Stimulated activated CD8-positive, alpha-beta memory T cell treated with anti-CD3 and anti-CD28 coated beads, Interleukin-12 subunit alpha, Interleukin-12 subunit beta, amount 100 ng/mL, for 24 hours (primary cell): Measurements from ENCODE around the gene KPTN.
"Not testable (repeated sequence)": the region's sequence is repeated elsewhere in the genome, so short reads cannot be mapped to it uniquely, and the experiment has no call there.

Experiments used
- DNase-seq: peaks from one replicate; pipeline ENCODE4 v3.0.0-alpha.2; 2020; ENCODE audit errors: extremely low read depth

The KPTN gene

DNA sequence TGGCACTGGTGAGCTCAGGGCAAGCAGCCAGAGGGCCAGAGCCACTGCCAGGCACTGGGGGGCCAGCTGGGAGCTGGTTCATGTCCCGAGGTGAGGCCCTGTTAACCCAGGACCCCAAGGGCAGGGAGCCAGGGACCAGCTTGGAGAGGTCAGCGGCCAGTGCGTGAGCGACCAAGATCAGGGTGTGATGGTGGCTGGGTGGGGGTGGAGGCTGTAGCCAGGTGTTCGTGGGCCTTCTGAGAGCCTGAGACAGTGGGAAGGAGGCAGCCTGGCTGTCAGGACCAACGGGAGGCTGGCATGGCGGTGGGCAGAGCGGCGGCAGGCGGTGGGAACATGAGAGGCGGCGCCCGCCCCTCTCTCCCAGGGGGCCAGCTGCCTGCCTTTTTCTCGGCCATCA lies 8.1 kb upstream of the KPTN start:
- no peak for DNase-seq

DNA sequence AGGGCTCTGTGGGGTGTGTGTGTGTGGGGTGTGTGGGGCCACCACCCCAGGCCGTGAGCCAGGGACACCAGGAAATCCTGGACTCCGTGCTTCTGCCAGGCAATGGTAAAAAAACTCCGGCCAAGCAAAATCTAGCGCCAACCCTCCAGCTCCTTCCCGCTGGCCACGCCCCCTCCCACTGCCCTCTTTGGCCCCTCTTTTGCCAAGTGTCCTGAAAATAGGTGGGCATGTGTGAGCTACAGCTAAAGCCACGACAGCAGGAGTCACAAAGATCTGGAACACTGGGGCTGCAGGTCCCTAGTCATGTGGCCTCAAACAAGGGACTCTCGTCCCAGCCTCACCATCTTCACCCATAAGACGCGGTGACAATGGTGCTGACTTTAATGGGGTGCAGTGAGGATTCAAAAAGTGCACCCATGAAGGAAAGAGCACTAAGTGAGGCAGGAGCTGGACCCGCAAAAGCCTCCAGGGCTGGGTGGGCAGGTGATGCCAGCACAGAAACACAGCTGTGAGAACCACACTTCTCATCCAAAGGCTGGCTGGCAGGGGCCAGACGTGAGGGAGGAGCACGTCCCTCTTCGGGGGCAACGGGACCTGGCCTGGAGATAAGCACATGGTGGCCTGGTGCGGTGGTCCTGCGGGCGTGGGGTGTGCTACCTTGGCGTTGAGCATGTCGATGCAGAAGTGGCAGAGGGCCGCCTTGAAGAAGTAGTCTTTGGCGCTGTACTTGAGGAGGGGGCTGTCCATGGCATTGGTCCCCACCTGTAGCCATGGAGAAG lies 7.5 kb upstream of the KPTN start:
- DNase-seq: no peak

DNA sequence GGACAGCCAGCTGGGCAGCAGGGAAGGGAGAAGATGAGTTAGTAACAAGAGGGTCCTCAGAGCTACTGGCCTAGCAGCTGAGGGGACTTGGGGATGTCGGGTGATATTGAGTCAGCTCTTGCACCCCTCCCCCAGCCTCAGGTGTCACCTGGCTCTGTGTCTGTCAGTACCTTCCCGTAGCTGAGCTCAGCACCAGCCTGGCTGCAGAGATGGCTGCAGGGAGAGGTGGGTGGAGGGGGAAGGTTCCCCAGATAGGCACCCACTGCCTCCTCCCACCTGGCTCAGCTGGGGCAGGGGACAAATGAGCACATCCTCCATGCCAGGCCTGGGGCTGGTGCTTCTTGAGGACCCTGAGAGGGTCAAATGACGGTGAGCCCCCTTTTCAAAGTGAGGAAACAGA lies 6.8 kb upstream of the KPTN start:
- DNase-seq: no peak

GRCh38 chr19:47490031-47490430 lies 6.0 kb upstream of the KPTN start:
- no peak for DNase-seq

DNA sequence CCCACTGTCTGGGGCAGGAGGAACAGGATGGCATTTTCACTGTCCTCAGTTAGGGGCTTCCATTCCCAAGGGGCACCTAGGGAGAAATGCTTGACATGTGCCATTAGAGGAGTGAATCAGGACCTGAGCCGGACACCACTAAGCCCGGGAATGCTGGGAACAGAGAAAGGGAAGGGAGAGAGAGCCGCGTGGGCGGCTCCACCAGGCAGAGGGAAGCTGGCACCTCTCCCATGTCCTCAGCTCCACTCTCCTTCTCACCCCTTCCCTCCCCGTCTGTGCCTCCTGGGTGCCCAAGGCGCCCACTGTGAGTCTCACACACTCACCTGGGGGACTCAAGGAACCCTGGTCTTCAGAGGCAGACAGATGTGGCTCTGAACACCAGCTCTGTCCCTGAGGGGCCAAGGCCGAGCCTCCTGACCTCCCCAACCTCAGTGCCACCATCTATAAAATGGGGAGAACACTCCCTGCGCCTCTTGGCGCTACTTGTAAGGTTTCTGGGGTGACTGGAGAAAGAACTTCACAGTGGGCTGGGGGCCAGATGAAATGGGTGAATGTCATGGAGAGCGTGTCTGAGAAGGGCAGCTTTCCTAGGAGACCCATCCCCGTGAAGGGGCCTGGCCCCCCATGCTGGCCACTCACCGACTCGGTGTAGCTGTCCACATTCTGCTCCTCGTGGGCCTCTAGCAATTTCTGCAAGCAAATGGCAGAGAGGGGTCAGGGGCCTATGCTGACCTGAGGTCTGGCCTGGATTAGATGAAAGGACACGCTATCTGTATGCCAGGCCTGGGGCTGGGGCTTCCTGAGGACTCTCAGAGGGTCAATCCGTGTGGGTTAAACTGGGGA lies 5.3 kb upstream of the KPTN start:
- no peak for DNase-seq

DNA sequence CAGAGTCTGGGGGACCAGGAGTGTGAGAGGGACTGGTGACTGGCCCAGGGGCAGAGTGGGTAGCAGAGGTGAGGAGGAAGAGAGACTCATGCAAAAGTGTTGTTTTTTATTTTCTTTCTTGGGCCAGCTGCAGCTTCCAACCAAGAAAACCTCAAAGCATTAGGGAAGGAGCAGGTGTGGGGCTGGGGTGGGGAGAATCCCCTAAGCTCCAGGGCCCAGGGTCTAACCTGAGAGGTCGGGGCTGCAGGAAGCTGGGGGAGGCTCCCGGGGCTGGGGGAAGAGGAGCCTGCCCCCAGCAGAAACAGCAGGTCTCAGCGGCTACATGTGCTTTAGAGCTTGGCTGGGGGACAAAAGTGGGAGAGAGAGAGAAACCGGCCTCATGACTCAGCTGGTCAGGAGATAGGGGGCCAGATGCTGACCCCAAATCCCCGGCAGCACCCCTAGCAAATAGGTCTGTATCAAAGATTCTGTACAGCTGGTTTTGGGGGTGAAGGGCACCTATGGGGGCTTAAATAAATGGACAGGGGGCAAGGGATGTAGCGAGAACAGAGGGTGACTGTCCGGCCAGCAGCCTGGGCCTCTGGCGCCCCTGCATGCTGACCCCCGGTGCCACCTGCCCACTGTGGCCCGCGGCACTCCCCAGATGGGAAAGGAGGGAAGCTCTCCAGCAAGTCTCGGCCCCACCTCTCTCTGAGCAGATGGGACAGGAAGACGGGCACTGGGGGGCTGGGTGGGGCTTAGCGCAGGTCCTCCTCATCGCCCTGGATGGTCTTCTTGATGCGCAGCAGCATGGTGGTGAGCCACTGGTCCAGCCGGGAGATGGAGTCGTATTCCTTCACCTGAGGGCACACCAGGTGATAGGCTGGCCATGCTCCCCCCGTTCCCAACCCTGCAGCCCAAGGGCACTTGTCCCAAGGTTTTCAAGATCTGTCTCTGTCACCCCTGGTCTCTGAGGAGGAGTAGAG lies 3.8 kb upstream of the KPTN start:
- no peak for DNase-seq

DNA sequence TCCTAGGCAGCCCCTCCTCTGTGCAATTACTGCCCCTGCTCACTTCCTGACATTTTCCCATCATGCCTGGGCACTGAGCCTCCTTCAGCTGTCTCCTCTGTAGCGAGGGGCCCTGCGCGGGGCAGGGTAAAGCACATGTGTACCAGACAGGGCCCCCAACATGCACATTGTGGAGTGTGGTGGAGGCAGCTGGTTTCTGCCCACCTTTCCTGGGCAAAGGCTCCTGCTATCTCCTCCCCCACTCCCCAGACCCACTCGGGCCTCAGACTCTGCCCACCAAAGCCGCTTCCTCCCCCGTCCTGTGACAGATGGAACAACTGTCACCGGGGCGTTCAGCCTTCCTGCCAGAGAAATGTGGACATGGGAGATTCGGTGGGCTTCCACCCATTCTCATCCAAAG lies 2.9 kb upstream of the KPTN start:
- no peak for DNase-seq

DNA sequence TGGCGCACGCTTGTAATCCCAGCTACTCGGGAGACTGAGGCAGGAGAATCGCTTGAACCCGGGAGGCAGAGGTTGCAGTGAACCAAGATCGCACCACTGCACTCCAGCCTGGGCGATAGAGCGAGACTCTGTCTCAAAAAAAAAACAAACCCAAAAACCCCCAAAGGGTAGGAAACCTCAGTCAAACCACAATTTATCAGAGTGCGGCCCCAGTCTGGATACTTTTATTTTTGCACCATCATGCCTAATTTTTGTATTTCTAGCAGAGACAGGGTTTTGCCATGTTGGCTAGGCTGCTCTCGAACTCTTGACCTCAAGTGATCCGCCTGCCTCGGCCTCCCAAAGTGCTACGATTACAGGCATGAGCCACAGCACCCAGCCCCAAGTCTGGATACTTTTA lies 2.2 kb upstream of the KPTN start:
- DNase-seq: not testable (repeated sequence)

- no peak for DNase-seq
These were observed 1.2 kb upstream of the KPTN start for GRCh38 chr19:47485210-47485609.

DNA sequence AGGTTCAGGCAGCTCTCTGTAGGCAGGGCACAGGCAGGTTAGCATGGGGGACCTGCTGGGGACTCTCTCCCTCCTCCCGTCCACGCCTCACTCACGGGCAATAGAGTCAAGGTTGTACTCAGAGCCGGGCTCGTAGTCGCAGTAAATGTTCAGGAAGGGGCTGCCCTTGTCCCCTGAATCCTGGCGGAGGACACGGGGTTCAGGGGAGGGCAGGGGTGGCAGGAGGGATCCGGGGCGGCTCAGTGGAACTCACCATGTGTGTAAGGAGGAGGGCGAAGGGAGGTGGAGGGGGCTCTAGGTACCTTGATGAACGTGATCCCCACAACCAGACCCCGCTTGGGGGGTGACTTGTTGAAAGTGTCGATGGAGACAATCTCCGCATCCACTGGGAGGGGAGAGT lies 819 bp downstream of the KPTN start:
- no peak for DNase-seq

- DNase-seq: no peak
These were observed 2.5 kb downstream of the KPTN start for GRCh38 chr19:47481460-47482052.

GRCh38 chr19:47480658-47481057 lies 3.4 kb downstream of the KPTN start:
- no peak for DNase-seq

GRCh38 chr19:47479701-47480503 lies 4.1 kb downstream of the KPTN start:
- DNase-seq: no peak

- DNase-seq: no peak
These were observed 7.5 kb downstream of the KPTN start for GRCh38 chr19:47476438-47476972.

DNA sequence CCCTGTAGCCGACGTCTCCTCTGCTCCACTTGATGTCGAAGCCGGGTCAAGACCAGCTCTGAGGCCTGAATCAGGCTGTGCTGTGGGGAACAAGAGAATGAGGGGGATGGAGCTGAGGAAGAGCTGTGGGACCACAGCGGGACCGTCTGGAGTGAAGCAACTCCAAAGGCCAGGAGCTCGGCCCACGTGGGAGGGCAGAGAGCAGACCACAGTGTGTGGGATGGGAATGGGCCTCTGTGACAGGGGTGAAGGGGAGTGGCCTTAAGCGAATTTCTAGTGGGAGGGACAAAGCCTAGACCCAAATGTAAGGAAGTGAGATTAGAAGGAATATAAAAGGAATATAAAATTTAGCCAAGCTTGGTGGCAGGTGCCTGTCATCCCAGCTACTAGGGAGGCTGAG lies 8.6 kb downstream of the KPTN start:
- no peak for DNase-seq

DNA sequence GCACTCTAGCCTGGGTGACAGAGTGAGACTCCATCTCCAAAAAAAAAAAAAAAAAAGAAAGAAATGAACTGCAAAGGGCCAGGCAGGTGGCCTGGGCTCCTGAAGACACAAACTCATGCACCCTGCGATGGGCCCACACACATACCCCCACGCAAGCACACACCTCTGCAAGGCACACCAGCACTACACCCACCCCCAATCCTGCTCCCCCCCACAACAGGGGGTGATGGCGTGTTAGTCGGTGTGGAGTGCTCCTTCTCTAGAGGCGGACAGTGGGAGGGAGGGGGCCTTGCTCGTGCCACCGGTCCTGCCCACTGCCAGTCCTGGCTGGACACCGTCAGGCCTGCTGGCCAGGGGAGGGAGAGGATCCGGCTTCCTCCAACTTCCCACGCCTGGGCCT lies 10.7 kb downstream of the KPTN start:
- no peak for DNase-seq

DNA sequence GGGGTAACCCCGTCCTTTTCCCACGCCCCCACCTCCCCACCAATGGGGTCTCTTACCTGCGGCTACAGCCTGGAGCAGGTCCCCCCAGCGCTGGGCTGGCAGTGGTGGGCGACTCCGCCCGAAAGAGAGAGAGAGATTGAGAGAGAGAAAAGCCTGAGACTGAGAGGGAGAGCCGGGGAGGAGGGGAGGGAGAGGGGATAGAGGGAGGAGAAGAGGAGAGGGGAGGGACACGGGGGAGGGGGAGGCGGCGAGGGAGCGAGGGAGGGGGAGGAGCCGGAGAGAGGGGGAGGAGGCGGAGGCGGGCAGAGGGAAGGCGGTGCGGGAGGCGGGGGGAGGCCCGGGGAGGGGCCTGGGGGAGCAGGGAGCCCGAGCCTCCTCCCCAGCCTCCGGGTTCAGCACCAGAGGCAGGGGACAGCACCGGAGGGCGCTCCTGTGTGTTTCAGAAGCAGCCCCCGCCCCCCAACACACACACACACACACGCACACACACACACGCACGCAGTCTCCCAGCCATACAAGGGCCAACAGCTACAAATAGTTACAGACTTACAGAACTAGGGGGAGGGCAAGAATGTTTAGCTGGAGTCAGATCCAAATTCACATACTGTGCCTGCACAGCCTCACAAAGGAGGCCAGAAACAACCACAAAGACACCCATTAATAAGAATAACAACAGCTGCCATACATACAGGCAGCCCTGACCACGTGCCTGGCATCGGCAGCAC lies 12.1 kb downstream of the KPTN start, which contains the start of gene SLC8A2:
Gene SLC8A2 (minus strand): TSS at position 161 of the 725 bp plus-strand sequence. CDS start 5,490 bp downstream, outside the sequence.
- DNase-seq: peak; percentile 19

DNA sequence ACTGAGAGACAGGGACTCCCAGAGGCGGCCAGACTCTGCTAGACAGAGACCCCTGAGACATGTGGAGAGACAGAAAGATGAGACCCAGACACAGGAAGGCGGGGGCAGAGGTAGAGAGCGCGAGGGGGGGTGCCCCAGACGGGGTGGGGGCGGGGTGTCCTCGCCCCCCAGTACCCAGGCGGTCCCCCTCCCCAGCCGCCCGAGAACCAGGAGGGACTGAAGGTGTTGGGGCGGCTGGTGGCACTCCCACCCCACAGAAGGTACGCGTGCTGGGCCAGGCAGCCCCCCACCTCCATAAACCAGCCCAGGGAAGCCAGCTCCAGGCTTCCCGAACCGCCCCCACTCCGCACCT lies 12.7 kb downstream of the KPTN start:
- no peak for DNase-seq

DNA sequence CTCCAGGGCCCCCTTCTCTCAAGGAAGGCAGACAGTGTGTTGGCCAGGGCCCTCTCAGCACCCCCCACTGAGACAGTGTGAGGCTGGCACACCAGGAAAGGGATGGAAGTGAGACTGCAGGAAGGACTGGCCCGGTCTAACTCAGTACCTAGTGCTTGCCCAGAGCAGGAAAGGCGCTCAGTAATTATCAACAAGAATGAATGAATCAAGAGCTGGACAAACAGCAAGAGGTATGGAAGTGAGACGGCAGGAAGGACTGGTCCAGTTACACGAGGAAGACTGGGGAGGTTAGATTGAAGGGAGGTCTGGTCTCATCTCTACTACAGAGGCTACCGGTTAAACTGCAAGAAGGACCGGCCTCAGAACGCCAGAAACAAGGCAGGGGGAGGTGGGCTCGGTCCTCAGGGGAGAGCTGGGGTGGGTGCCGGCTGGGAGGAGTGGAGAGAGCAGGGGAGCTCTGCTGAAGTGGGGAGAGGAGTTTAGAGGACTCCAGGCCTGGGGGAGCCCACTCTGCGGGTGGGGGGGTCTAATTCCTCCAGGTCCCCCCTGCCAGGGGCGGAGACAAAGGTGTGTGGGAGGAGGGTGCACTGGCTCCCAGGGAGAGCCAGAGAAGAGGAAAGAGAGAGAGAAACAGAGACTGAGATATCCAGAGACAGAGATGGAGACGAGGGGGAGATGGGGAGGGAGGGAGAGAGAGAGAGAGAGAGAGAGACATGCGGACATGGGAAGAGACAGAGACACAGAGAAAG lies 13.4 kb downstream of the KPTN start:
- no peak for DNase-seq
